Activated CD8-positive, alpha-beta memory T cell treated with anti-CD3 and anti-CD28 coated beads for 48 hours (primary cell): Measurements from ENCODE around the gene CP.

ENCODE experiments used
- DNase-seq, 3 experiments: peaks; one replicate each; pipeline ENCODE4 v3.0.0-alpha.2; 2020; ENCODE audit warnings: low read depth in 2 of 3, low spot score in 2 of 3

Gene CP

GRCh38 chr3:149186721-149187120 lies 34.9 kb downstream of the CP start:
- DNase-seq = no peak

GRCh38 chr3:149186219-149186618 lies 35.4 kb downstream of the CP start:
- DNase-seq = no peak

DNA sequence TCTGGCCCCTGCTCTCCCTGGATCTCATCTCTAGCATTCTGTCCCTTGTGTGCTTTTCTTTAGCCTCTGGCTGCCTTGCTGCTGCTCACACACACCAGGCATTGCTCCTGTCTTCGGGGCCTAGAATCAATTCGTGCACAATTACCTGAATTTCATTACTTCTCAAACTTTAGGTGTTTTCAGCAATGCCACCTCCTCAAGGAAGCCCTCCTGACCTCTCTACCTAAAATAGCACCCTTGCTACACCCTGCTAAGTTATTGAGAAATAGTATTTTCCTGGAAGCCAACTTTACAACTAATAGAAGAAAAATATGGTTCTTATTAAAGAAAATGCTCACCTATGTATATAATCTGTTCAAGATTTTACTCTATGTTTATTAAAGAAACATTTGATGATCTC lies 40.4 kb downstream of the CP start:
- no peak for DNase-seq

GRCh38 chr3:149180057-149180573 lies 41.5 kb downstream of the CP start:
- no peak for DNase-seq

GRCh38 chr3:149179220-149179619 lies 42.4 kb downstream of the CP start:
- no peak for DNase-seq

DNA sequence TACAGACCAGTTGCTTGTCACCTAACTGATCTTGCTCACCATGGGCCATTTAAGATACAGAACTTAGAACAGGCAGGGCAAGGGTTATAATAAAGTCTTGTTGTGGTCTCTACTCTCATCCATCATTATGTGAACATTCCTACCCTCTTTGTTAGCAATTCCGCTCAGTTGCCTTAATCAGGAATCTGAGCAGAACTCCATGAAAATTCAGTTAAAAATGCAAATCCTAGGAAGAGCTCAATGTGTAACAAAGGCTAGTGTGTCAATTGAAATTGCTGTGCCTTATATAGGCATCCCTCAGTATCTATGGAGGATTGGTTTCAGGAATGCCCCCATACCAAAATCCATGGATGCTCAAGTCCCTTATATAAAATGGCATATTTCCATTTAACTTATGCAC lies 44.5 kb downstream of the CP start:
- no peak for DNase-seq

GRCh38 chr3:149174901-149175300 lies 46.7 kb downstream of the CP start:
- no peak for DNase-seq

GRCh38 chr3:149170672-149171071 lies 51.0 kb downstream of the CP start:
- no peak for DNase-seq

DNA sequence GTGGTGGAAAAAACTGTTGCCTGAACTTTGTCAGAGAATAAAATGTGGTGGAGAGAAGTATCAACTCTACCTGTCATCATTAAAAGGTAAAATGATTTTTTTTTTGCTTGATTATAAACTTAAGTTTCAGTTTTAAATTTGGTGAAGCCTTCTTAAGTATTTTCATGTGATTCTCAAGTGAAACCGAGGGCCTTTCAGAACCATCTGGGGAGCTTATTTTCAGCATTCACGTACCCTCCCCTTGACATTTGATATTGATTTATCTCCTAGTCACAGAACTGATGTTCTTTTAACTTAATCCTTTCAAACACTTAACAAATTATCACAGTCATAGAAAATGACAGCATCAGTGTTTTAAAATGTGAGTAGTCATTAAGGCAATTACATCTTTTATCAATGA lies 53.7 kb downstream of the CP start:
- no peak for DNase-seq

DNA sequence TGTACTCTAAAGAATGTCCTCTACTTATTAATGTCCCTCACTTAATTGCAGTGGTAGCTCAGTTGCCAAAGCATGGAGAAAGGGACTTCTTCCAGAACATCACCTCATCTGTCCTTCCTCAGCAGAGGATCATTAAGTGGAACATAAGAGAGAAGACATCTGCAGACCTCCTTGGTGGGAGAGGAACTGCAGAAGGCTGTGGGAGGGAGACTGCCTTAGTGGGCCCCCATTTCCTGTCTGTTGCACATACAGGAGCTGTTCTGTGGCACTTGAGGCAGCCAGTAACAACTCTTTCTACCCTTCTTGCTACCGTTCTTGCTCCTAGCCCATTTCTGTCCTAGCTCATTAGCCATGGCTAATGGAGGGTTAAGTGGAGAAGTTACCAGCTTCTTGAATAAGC lies 58.6 kb downstream of the CP start:
- no peak for DNase-seq

DNA sequence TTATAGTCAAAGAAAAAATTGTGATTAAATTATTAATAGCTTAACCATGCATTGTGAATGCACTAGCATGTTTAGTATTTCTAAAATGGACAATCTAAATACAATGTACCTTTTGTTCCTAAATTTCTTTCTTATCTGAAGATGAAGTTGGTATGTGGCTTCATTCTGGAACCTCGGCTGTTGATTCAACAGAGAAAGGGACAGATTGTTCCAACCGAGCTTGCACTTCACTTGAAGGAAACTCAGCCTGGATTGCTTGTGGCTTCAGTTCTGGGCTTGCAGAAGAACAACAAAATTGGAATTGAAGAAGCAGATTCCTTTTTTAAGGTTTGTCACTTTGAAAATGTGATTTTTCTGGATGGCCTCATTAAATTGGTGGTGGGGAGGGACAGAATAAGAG lies 59.6 kb downstream of the CP start:
- no peak for DNase-seq

DNA sequence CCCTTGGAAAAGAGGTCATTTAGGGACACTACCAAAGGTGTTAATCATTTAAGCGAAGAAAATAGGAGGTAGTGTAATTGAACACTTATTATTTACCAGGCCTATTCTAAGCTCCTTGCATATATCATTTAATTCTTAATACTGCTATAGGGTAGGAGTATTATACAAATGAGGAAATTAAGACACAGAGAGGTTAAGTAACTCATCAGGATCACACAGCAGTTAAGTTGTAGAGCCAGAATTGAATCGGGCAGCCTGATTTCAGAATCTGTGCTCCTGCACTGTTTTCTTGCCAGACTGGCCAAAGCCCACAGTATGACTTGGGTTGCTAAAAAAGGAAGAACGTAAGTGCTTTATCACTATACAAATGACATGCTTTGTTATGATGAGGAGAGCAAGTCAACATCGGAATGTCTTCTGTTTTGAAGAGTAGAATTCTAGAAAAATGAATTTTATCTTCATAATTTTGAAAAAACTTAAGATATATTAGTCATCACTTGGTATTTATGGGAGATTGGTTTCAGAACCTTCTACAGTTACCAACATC lies 60.8 kb downstream of the CP start:
- DNase-seq = no peak

DNA sequence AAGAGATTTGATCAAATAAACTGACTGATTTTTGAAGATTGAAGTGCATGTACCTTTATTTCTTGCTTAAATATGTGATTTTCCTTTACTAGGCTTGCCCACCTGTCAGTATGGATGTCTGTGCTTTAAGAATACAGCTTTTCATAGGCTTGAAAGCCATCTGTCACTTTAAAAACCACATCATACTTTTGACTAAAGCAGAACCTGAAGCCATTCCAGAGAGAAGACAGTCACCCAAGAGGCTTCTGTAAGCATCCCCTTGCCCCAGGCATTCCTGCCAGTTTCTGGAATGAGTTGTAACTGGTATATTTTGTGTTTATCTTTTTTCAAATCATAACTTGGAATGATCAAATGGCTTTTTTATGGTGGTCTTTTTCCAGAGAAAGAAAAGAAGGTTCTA lies 68.2 kb downstream of the CP start:
- DNase-seq = no peak

- no peak for DNase-seq
Measured at GRCh38 chr3:149152420-149152819, 69.2 kb downstream of the CP start.

GRCh38 chr3:149151843-149152242 lies 69.8 kb downstream of the CP start:
- no peak for DNase-seq

- no peak for DNase-seq
Measured at GRCh38 chr3:149150436-149150835, 71.2 kb downstream of the CP start.

DNA sequence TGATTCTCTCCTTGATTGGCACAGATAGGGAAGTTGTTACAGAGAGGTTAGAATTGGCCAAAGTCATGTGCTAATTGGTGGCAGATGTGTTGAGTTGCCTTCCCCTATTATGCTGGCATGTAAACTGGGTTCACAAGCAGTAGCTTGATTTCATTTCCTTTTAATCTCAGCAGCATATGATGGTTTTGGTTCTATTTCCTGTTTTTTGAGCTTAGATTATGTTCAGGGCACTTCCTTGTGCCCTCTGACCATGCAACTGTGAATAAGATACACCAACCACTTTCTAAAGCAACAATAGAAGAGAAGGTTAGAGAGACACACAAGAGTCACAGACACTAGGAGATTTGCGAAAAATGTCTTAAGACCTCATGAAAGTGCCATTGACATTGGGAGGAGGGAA lies 75.7 kb downstream of the CP start:
- no peak for DNase-seq

DNA sequence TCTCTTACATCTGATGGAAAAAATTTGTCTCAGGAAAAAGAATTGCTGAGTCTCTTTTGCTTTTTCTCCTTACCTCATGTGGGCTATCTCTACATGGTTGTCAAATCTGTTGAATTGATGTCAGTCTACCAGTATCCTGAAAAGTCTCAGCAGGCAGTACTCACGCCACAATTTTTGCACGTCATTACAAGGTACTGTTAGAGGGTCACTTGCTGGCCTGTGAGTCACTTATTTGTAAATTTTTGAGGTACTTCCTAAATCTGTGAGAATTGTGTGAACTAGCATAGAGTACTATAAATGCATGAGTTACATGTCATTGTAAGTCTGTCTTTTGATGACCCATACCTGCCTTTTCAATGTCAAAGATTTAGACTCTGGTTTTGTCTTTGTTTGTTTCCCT lies 76.3 kb downstream of the CP start:
- no peak for DNase-seq

GRCh38 chr3:149142682-149143081 lies 78.9 kb downstream of the CP start:
- no peak for DNase-seq

- no peak for DNase-seq
Measured at GRCh38 chr3:149134575-149134974, 87.1 kb downstream of the CP start.

GRCh38 chr3:149131589-149131988 lies 90.0 kb downstream of the CP start:
- DNase-seq = no peak

DNA sequence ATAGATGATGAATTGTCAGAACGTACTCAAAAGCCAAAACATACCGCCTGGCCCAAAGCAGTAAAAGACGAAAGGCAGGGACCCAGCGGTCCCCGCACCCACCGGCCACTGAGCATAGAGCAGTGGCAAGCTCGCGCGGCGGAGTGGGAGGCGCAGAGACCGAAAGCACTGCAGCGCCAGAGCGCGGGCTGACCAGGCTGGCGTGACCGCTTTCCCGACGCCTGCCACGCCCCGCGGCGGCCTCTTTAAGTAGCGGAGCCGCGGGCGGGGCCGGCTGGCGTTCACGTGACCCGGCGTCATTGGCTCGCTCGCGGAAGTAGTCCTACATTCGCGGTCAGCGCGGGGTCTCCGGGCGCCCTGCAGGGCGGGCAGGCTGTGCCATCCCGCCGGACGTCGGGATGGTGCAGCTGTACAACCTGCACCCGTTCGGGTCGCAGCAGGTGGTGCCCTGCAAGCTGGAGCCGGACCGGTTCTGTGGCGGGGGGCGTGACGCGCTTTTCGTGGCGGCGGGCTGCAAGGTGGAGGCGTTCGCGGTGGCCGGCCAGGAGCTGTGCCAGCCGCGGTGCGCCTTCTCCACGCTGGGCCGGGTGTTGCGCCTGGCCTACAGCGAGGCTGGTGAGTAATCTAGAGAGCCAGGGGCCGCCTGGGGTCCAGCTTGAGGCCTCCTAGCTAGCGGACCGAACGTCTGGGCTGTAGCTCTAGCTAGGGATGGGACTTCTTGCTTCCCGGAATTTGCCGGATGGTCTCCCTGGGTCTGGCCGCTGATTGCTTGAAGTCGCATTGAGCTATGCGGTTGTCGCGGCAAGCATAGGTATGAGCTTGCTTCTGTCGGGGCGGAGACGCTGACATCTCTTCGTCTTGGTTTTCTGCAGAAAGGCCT lies 92.1 kb downstream of the CP start, which contains the start of gene HPS3:
Gene HPS3, plus strand, starts transcription at position 313 of the 880 bp plus-strand sequence. Its CDS starts 86 bp downstream, at position 399.
- DNase-seq = peak; percentile 42 to 74 (median 44)

DNA sequence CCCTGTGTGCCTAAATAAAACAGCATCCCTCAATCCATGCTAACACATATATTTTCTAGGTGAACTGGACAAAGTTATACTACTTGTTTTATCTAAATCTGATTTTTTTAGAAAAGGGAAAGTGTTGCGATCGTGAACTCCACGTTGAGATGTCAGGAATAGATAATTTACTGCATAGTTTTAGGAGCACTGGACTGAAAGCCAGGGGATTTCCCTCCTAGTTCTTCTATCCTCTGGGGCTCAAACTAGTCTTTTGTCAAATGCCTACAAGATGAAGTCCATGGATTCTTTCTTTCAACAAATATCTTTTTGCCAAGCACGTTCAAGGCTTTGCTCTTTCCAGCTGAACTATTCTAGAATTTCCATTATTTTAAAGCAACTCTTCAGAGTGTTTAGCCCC lies 92.8 kb downstream of the CP start:
- DNase-seq = no peak
